ENCODE results near the gene GNAI2.

The GNAI2 gene

DNA sequence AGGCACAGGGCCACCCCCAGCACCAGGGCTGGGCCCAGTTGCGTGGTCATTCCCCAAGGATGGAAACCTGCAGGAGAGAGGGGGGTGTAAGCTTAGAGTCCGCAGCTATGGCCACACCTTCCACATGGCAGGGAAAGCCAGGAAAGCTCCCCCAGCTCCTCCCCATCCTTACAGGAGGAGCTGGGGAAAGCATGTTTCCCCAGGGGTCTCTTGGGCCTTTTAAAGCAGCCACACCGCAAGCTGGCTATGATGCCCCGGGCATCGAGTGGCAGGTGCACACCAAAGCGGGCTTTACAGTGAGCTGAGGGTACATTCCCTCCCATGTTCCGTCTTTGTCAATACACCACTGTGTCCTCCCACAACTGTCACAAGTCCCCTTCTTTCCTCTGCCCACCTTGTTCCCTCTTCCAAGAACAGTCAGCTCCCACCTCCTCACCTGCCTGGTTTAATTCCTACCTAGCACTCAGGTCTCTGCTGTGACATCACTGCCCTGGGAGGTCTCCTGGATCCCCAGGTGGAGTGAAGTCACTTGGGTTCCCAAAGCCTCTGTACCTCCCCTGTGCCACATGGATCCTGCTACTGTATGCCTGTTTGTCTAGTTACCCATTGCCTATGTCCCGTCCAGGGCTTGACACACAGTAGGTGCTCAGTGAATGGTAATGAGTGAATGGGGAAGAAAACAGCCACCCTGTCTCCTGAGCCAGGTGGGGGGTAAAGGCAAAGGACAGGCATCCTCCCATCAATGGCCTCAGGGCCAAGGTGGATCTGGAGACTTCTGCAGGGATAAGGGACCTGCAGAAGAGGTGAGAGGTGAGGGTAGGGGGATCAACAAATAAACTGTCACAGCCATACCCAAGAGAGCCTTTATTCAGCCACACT is 59.8 kb downstream of the GNAI2 start:
- no peak for FAIRE-seq
- DNase-seq (ENCODE audit: insufficient read length, low spot score) = no peak

DNA sequence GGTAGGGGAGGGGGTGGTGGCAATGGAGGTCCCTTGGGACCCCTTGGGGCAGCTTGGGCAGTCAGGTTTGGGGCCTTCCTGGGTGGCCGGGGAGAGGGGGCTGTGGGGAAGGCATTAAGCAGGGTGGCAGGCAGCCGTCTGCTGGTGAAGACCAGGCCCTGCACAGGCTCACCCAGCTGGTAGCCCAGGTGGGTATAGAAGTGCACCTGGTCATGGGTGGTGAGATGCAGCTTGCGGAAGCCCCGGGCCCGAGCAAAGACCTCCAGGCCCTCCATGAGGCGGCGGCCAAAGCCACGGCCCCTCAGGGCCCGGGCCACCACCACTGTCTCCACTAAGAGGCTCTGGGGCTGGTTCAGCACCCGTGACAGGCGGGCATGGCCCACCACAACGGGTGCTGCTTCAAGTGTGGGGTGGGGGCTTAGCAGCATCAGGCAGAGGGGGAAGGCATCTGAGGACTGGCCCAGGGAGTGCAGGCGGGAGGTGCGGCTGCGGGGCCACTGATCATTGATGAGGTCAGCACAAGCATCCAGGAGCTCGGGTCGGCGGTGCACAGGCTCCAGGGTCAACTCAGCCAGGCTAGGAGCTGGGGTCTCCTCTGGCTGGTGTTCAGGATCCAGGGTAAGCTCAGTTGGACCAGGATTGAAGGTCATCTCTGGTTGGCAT is 60.8 kb downstream of the GNAI2 start:
- FAIRE-seq = no peak
- no peak for DNase-seq (ENCODE audit: insufficient read length, low spot score)

DNA sequence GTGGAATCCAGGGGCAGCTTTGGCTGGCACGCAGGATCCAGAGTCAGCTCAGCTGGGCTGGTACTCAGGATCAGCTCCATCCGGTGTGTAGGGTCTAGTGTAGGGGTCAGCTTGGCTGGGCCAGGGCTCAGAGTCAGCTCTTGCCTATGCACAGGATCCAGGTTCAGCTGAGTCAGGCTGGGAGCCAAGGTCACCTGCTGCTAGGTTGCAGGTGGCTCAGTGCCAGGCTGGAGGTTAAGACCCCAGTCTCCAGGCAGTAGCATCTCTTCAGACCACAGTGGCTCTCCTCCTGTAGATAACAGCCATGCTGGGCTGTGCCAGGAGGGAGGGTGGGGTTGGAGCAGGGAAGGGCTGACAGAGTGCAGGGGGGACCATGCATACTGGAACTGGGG is 61.4 kb downstream of the GNAI2 start:
- FAIRE-seq = no peak
- no peak for DNase-seq (ENCODE audit: insufficient read length, low spot score)

DNA sequence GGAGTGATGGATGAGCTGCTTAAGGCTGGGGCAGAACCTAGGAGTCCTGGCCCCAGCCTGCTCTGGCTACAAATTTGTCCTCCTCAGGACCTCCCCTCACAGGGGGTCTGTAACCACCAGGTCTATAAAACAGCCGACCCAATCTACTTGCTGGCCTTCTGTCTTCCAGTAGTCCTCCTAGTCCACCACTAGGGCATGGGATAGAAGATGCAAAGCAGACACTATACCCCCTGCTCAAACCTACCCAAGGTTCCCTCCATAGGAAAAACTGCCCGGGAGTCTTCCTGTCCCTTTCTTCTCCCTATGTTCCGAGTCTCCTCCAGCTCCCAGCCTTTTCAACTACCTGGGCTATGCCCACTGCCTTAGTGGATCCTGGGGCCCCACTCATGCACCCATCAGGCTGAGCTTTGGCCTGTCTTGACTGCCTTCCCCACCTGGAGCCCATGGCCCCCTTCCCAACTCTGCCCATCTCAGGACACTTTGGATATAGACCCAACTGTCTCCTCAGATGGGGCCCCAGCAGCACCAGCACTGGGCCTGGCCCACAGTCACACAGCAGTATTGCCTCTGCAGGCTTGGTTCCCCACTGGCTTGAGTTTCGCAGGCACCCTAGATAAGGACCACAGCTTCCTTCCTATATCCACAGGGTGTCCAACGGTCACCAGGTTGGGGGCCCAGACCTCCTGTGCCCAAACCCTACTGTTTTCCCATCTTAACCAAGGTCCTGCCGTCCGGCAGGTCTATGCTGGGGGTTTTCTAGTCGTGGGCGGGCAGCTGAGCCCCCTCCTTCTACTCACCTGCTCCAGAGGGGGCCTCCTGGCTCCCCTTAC is 62.1 kb downstream of the GNAI2 start:
- DNase-seq (ENCODE audit: insufficient read length, low spot score) (no peak), FAIRE-seq (peak; percentile 14)

DNA sequence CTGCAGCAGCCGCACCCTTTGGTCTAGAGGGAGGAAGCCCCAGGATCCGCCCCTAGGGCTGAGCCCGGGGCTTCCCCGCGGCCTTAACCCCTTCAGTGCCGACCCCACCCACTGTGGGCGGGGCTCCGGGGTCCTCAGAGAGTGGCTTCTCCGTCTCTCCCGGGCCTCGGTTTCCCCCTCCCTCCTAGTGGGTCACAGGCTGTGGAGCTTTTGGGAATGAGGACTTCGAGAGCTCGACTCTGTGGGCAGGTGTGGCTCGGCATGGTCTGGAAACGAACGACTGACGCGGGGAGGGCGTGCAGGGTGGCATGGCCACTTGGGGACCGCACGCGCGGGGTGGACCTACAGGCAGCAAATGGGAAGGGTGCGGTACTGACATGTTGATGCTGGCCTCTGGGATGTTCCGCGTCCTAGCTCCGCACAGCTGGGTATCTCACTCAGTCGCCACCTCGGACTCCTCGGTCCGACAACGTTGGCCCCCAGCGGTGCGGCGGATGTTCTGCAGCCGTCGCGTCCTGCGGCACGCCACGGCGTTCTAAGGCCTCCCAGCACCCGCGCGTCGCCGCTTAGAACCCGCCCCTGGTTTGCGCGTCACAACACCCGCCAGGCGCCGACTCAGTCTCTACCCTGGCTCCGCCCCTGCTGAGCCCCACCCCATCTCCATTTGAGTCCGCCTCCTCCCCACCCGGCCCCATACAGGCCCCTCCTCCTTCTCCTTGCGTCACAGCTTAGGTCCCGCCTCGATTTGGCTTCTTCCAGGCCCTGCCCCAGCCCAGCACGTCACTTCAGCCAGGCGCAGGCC is 63.0 kb downstream of the GNAI2 start, which contains the start of the genes HYAL3 and NAA80:
Gene HYAL3, minus strand, starts transcription at position 570 of the 802 bp plus-strand sequence. CDS start 3,803 bp downstream, outside the sequence.
Gene NAA80, minus strand, starts transcription at position 570 of the 802 bp plus-strand sequence. CDS start 1,942 bp downstream, outside the sequence.
- FAIRE-seq = peak; percentile 99
- DNase-seq (ENCODE audit: insufficient read length, low spot score) = peak; percentile 88

DNA sequence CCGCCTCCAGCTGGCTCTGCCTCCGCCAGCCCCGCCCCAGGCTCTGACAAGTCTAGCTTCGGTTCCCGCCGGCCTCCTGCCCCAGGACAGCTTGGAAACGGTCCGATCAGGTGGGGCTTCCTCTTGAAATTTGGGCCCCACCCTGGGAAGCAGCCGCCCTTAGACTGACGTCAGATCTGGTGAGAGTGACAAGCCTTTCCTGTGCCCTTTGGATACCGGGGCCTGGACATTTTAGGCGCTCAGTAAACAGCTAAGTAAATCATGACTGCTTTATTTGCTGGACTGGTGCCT is 63.6 kb downstream of the GNAI2 start:
- no peak for DNase-seq (ENCODE audit: insufficient read length, low spot score)
- no peak for FAIRE-seq

DNA sequence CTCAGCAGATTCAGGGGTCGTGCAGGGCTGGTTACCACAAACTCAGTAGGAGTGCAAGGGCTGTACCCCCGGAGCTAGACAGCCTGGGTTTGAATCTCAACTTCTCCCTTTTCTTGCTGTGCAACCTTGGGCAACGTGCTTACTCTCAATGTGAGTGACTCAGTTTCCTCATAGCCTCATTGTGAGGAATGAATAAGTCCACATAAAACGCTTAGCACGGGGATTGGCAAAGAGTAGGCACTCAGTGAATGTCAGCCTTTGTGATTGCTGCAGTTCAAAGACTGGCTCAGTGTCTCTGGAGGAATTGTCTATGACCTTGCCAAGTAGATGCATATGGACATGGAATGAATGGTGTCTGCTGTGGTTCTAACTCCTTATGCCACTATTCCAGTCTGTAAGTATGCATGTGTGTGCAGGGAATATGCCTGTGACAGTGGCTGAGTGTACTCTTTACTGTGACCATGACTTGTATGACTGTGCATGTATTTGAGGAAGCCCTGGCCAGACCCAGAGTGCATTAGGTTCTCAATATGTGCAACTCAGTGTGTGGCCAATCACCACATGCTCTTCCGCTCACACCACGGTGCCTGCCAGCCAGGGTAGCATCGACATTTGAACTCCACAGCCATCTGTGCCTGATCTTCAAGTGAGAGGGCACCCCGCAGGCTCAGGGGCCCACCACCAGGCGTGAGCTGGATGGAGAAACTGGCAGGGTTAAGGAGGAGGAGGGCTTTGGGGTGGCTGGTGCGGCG is 64.1 kb downstream of the GNAI2 start:
- no peak for DNase-seq (ENCODE audit: insufficient read length, low spot score)
- peak; percentile 31 for FAIRE-seq

DNA sequence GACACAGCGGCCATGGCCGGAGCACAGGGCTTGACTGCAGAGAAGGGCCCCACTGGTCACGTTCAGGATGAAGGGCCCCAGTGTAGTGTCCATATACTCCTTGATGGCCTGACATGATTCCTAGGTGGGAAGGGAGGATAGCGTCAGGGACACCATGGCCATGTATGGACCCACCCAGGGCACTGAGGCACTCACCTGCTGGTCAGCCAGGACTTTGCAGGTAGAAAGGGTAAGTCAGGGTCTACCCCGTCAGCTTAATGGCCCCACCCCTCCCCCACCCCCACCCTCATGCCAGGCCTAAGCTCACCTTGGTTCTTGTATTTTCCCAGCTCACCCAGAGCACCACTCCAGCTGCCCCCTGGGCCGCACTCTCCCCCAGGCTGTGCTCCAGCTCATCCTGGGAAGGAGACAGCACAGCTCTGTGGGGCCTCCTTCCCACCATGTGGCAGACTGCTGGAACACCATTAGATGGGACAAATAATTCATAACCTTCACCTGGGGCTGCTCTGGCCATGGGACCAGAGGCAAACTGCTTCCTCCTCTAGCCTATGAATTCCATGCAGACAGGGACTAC is 64.8 kb downstream of the GNAI2 start:
- DNase-seq (ENCODE audit: insufficient read length, low spot score) (no peak), FAIRE-seq (no peak)

DNA sequence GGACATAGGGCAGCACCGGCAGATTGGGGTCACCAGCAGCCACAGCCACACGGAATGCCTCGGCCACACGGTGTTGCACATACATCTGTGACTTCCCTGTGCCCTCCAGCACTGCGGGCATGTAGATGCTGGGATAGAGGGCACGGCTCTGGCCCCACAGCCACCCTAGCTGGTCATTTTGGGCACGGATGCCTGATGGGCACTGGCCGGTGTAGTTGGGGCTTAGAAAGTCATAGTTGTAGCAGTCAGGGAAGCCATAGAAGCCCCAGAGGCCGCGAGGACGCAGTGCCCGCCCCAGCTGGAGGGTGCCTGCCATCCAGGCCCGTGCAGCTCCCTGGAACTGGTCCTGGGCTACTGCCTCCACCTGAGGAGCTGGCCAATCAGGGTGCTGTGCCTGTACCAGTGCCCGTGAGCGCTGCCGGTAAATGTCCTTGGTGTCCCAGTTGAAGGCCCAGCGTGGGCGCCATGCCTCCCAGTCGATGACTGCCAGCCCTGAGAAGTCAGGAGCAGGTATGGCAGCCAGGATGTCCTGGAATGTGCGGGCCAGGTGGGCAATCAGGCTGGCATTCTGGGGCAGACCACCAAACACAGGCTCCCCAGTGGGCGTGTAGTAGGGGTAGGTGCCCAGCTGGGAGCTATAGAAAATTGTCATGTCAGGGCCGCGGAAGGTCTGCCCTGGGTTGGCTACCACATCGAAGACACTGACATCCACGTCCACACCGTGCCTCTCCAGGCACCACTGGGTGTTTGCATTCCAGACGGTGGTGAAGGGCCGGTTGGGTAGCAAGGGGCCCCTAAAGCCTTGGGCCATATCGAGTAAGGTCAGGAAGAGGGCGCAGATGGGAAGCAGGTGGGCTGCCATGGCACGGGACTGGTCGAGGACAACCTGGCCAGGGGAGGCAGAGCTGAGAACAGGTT is 66.3 kb downstream of the GNAI2 start:
- FAIRE-seq = no peak
- DNase-seq (ENCODE audit: insufficient read length, low spot score) = no peak

DNA sequence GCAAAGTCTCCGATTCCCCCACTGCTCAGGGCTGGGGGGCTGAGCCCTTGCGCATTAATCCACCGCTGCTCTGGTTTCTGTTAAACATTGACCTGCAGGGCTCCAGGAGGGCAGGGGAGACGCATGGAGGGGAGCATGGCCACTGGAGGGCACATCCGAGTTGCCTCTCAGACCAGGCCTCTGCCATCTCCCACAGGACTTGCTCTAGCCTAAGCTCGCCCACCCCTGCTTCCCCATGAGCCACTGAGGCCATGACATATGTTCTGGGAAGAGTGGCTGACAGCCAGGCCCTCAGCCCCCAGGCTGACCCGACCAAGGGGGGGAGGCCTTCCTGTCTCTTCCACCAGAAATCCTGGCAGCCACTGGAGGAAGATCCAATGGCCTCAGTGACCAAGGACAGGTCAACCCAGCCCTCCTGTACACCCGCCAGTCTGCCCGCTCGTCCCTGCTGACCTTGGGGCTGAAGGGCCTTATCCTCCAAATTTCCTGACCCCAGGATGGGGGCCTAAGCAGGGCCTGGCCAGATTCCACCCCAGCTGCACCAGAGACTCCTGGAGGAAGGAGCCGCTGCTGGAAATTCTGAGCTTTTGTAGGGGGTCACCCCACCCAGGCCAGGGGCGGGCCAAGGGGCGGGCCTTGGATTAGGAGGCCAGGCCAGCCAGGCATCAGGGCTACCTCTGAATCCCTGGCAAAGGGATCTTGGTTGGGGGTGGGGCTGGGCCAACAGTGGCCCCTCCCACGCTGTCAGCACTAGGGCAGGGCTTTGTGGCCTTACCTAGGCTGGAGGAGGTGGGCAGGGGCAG is 67.2 kb downstream of the GNAI2 start, which contains the start of gene HYAL1:
Gene HYAL1, minus strand, starts transcription at position 562 of the 803 bp plus-strand sequence. CDS start 618 bp downstream, outside the sequence.
- DNase-seq (ENCODE audit: insufficient read length, low spot score) = no peak

DNA sequence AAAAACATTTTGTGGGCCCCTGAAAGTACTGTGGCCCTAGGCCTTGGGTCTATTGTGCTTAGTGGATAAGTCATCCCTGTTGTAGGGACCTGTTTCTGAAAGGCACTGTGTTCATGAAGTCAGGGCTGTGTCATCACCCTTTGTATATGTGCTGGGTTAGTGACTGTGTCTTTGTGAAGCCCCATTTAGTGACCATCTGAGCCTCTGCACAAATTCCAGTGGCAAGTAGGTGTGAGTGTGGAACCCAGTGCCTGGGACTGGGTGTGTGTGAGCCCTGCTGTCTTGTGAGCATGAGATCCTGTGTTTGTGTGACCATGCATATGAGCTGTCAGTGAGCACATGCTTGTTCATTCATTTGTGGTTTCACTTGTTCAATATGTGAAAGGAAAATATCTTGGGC is 68.6 kb downstream of the GNAI2 start:
- DNase-seq (ENCODE audit: insufficient read length, low spot score) = no peak
- FAIRE-seq = no peak

More for the DNA sequence above, 67.2 kb downstream of the GNAI2 start, which contains the start of gene HYAL1:
- no peak for FAIRE-seq

Measured in GM19239 (cell line).